Measurements from ENCODE around the gene DDA1.

The DDA1 gene

DNA sequence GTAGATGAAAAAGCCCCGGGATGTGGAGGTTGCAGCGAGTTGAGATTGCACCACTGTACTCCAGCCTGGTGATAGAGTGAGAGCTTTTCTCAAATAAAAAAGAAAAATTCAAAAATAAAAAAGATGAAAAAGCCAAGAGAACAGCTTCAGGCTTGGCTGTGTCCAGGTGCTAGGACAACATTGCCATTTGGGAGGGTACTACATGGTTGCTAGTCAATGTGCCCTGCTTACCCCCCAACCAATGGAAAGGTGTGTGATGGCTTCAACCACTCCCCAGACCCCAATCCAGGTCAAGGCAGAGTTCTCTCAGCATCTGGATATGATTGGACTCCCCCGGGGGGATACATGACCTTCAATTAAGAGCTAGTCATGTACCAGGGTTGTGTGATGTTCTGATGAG is 29.9 kb upstream of the DDA1 start:
- Histone ChIP-seq H3K27ac (ENCODE audit: low read depth, low read length) (no peak overlapping the region), H3K4ac (ENCODE audit: low read depth, low read length) (no peak overlapping the region)

DNA sequence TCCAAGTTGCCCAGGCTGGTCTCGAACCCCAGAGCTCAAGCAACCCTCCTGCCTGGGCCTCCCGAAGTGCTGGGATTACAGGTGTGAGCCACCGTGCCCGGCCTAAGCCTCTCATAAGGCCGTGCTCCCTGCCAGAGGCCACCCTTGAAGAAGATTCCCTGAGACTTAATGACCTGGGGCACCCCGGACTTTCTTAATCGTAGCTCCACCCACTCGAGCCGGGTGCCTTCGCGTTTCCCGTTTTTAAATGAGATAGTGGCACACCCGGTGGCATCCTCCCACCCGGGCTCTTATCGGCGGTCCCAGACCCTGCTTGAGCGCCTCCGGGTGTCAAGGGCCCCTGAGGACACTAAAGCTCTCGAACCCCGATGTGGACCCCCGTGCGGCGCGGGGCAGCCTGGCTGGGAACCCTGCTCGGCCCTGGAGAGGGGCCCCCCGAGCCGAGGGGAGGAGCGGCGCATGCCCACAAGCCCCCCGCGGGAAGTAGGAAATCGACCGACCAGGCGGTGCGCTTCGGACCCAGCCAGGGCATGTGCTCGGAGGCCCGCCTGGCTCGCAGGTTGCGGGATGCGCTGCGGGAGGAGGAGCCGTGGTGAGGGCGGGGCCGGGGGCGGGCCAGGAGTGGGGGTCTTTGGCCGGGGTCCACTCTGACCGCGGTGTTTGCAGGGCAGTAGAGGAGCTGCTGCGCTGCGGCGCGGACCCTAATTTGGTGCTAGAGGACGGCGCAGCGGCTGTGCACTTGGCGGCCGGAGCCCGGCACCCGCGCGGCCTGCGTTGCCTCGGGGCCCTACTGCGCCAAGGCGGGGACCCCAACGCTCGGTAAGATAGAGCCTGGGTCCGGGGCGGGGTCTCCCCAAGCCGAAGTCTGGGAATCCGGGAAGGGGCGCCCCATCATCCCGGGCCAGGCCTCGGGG is 27.7 kb upstream of the DDA1 start, which contains the start of gene ANKLE1:
Gene ANKLE1, plus strand, starts transcription at position 511 of the 914 bp plus-strand sequence. Its CDS starts 20 bp downstream, at position 531.
- Histone ChIP-seq H3K18ac (ENCODE audit: low read length) (peak within 1 kb of the TSS; percentile 57), H3K9ac (ENCODE audit: low read length) (no peak within 1 kb of the TSS), H3K4me1 (ENCODE audit: control insufficient read depth in 1 of 2, insufficient read depth in 2 of 2, low read length in 2 of 2) (peaks cover 6% of the 10 kb centered on the region in 2 experiments), H3K4ac (ENCODE audit: low read depth, low read length) (peak within 1 kb of the TSS; percentile 24), H3K36me3 (ENCODE audit: control insufficient read depth in 1 of 2, insufficient read depth in 2 of 2, low read length in 2 of 2) (peaks cover 19 to 22% of the 10 kb centered on the region in 2 experiments), H3K14ac (ENCODE audit: low read length) (peak within 1 kb of the TSS; percentile 64), H3K4me3 (ENCODE audit: low read depth, low read length) (peak within 1 kb of the TSS; percentile 19), H2AK5ac (ENCODE audit: low read length) (peak within 1 kb of the TSS; percentile 73), H4K12ac (ENCODE audit: low read depth, low read length) (peak within 1 kb of the TSS; percentile 79), H2BK120ac (ENCODE audit: insufficient read depth, low read length, poor library complexity) (peak within 1 kb of the TSS; percentile 73), H4K91ac (ENCODE audit: low read depth, low read length) (peak within 1 kb of the TSS; percentile 55), H3K27me3 (ENCODE audit: insufficient read depth, low read length) (no peaks in the 10 kb centered on the region), H2AFZ (ENCODE audit: insufficient read depth, low read length, poor library complexity) (peak within 1 kb of the TSS; percentile 74), H3K27ac (ENCODE audit: low read depth, low read length) (no peak within 1 kb of the TSS), H2BK5ac (ENCODE audit: low read depth, low read length, poor library complexity) (no peak within 1 kb of the TSS), H3K9me3 (ENCODE audit: insufficient read depth, low read depth, low read length) (peaks cover 4% of the 10 kb centered on the region), H3K23ac (ENCODE audit: low read length) (no peak within 1 kb of the TSS), H3K79me1 (ENCODE audit: low read length) (peaks cover 4% of the 10 kb centered on the region), H4K8ac (ENCODE audit: low read depth, low read length) (peak within 1 kb of the TSS; percentile 77), H3K79me2 (ENCODE audit: control insufficient read depth, insufficient read depth, low read length, poor library complexity) (no peaks in the 10 kb centered on the region), H2BK12ac (ENCODE audit: low read length) (peak within 1 kb of the TSS; percentile 42), H3K4me2 (ENCODE audit: low read length) (peak within 1 kb of the TSS; percentile 64)
- no peak for DNase-seq
- no CpG with 5 or more reads among the region's 75 CpGs for WGBS (ENCODE audit: extremely low coverage, insufficient coverage, insufficient read length)

More for the DNA sequence above, 29.9 kb upstream of the DDA1 start:
- Histone ChIP-seq H3K18ac (ENCODE audit: low read length) (no peak overlapping the region), H3K9ac (ENCODE audit: low read length) (no peak overlapping the region), H3K4me1 (ENCODE audit: control insufficient read depth in 1 of 2, insufficient read depth in 2 of 2, low read length in 2 of 2) (peaks cover 4 to 6% of the 10 kb centered on the region in 2 experiments), H2BK120ac (ENCODE audit: insufficient read depth, low read length, poor library complexity) (no peak overlapping the region), H3K9me3 (ENCODE audit: insufficient read depth, low read depth, low read length) (peaks cover 2% of the 10 kb centered on the region), H3K79me2 (ENCODE audit: control insufficient read depth, insufficient read depth, low read length, poor library complexity) (no peaks in the 10 kb centered on the region), H3K14ac (ENCODE audit: low read length) (no peak overlapping the region), H2AFZ (ENCODE audit: insufficient read depth, low read length, poor library complexity) (no peak overlapping the region), H2BK5ac (ENCODE audit: low read depth, low read length, poor library complexity) (no peak overlapping the region), H4K91ac (ENCODE audit: low read depth, low read length) (no peak overlapping the region), H3K36me3 (ENCODE audit: control insufficient read depth in 1 of 2, insufficient read depth in 2 of 2, low read length in 2 of 2) (peaks cover 37 to 39% of the 10 kb centered on the region in 2 experiments), H3K4me3 (ENCODE audit: low read depth, low read length) (no peak overlapping the region), H4K8ac (ENCODE audit: low read depth, low read length) (no peak overlapping the region), H3K4me2 (ENCODE audit: low read length) (no peak overlapping the region), H3K27me3 (ENCODE audit: insufficient read depth, low read length) (no peaks in the 10 kb centered on the region), H2BK12ac (ENCODE audit: low read length) (no peak overlapping the region), H4K12ac (ENCODE audit: low read depth, low read length) (no peak overlapping the region), H3K23ac (ENCODE audit: low read length) (no peak overlapping the region), H3K79me1 (ENCODE audit: low read length) (peaks cover 4% of the 10 kb centered on the region), H2AK5ac (ENCODE audit: low read length) (no peak overlapping the region)
- no CpG with 5 or more reads among the region's 3 CpGs for WGBS (ENCODE audit: extremely low coverage, insufficient coverage, insufficient read length)
- DNase-seq = no peak

DNA sequence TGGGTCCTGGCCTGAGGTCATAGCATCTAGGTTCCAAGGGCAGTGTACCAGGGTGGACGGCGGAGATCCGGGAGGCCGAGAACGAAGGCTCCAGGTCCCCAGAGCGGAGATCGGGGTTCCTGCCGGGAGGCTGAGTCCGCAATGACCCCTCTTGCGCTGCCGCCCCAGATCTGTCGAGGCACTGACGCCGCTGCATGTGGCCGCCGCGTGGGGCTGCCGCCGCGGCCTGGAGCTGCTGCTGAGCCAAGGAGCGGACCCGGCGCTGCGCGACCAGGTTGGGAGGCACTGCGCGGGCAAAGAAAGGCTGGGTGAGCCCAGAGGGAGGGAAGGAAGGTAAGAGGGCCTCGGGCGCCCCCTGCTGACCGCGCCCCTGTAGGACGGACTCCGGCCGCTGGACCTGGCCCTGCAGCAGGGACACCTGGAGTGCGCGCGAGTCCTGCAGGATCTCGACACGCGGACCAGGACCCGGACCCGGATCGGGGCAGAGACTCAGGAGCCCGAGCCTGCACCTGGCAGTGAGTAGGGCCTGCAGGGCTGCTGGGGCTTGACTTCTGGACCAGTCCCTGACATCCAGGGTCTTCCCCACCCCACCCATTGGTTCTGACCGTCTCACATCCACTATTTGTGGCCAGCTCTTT is 26.8 kb upstream of the DDA1 start:
- DNase-seq = peak; percentile 89 to 91
- Histone ChIP-seq H3K4ac (ENCODE audit: low read depth, low read length) (peak overlapping the region; percentile 24), H3K4me3 (ENCODE audit: low read depth, low read length) (peak overlapping the region; percentile 19), H3K14ac (ENCODE audit: low read length) (peak overlapping the region; percentile 64), H4K12ac (ENCODE audit: low read depth, low read length) (peak overlapping the region; percentile 79), H3K9ac (ENCODE audit: low read length) (no peak overlapping the region), H3K4me1 (ENCODE audit: control insufficient read depth in 1 of 2, insufficient read depth in 2 of 2, low read length in 2 of 2) (peaks cover 6% of the 10 kb centered on the region in 2 experiments), H3K27me3 (ENCODE audit: insufficient read depth, low read length) (no peaks in the 10 kb centered on the region), H3K23ac (ENCODE audit: low read length) (no peak overlapping the region), H4K8ac (ENCODE audit: low read depth, low read length) (peak overlapping the region; percentile 77), H3K27ac (ENCODE audit: low read depth, low read length) (no peak overlapping the region), H2BK12ac (ENCODE audit: low read length) (peak overlapping the region; percentile 42), H2AK5ac (ENCODE audit: low read length) (peak overlapping the region; percentile 73), H3K18ac (ENCODE audit: low read length) (peak overlapping the region; percentile 57), H2BK5ac (ENCODE audit: low read depth, low read length, poor library complexity) (no peak overlapping the region), H3K36me3 (ENCODE audit: control insufficient read depth in 1 of 2, insufficient read depth in 2 of 2, low read length in 2 of 2) (peaks cover 12 to 14% of the 10 kb centered on the region in 2 experiments), H3K9me3 (ENCODE audit: insufficient read depth, low read depth, low read length) (peaks cover 4% of the 10 kb centered on the region), H3K79me1 (ENCODE audit: low read length) (peaks cover 4% of the 10 kb centered on the region), H3K79me2 (ENCODE audit: control insufficient read depth, insufficient read depth, low read length, poor library complexity) (no peaks in the 10 kb centered on the region), H2AFZ (ENCODE audit: insufficient read depth, low read length, poor library complexity) (peak overlapping the region; percentile 74), H4K91ac (ENCODE audit: low read depth, low read length) (peak overlapping the region; percentile 55), H3K4me2 (ENCODE audit: low read length) (peak overlapping the region; percentile 64), H2BK120ac (ENCODE audit: insufficient read depth, low read length, poor library complexity) (peak overlapping the region; percentile 73)
- no CpG with 5 or more reads among the region's 45 CpGs for WGBS (ENCODE audit: extremely low coverage, insufficient coverage, insufficient read length)

DNA sequence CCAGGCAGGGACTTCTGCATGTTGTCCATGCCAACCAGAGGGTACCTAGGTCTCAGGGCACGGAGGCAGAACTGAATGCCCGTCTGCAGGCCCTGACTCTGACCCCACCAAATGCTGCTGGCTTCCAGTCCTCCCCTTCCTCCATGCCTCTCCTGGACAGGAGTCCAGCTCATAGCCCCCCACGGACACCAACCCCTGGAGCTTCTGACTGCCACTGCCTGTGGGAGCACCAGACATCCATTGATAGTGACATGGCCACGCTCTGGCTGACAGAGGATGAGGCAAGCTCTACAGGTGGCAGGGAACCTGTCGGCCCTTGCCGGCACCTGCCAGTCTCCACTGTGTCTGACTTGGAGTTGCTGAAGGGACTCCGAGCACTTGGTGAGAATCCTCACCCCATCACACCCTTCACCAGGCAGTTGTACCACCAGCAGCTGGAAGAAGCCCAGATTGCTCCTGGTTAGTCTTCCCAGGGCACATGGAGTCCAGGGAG is 25.8 kb upstream of the DDA1 start:
- no peak overlapping the region for H3K9ac ChIP-seq (ENCODE audit: low read length)
- no peak overlapping the region for H3K4me3 ChIP-seq (ENCODE audit: low read depth, low read length)
- H4K91ac ChIP-seq (ENCODE audit: low read depth, low read length) = no peak overlapping the region
- no peaks in the 10 kb centered on the region for H3K27me3 ChIP-seq (ENCODE audit: insufficient read depth, low read length)
- no peak overlapping the region for H2AK5ac ChIP-seq (ENCODE audit: low read length)
- H3K23ac ChIP-seq (ENCODE audit: low read length) = no peak overlapping the region
- no peak overlapping the region for H2BK12ac ChIP-seq (ENCODE audit: low read length)
- H3K14ac ChIP-seq (ENCODE audit: low read length) = no peak overlapping the region
- H3K4me2 ChIP-seq (ENCODE audit: low read length) = no peak overlapping the region
- H4K8ac ChIP-seq (ENCODE audit: low read depth, low read length) = no peak overlapping the region
- peaks cover 4% of the 10 kb centered on the region for H3K9me3 ChIP-seq (ENCODE audit: insufficient read depth, low read depth, low read length)
- peaks cover 11% of the 10 kb centered on the region in 2 experiments for H3K36me3 ChIP-seq (ENCODE audit: control insufficient read depth in 1 of 2, insufficient read depth in 2 of 2, low read length in 2 of 2)
- no peak overlapping the region for H2AFZ ChIP-seq (ENCODE audit: insufficient read depth, low read length, poor library complexity)
- no peak overlapping the region for H3K4ac ChIP-seq (ENCODE audit: low read depth, low read length)
- no peak overlapping the region for H4K12ac ChIP-seq (ENCODE audit: low read depth, low read length)
- no CpG with 5 or more reads among the region's 7 CpGs for WGBS (ENCODE audit: extremely low coverage, insufficient coverage, insufficient read length)
- no peak for DNase-seq
- peaks cover 4% of the 10 kb centered on the region for H3K79me1 ChIP-seq (ENCODE audit: low read length)
- H3K4me1 ChIP-seq (ENCODE audit: control insufficient read depth in 1 of 2, insufficient read depth in 2 of 2, low read length in 2 of 2) = peaks cover 6% of the 10 kb centered on the region in 2 experiments
- no peaks in the 10 kb centered on the region for H3K79me2 ChIP-seq (ENCODE audit: control insufficient read depth, insufficient read depth, low read length, poor library complexity)
- no peak overlapping the region for H2BK120ac ChIP-seq (ENCODE audit: insufficient read depth, low read length, poor library complexity)
- no peak overlapping the region for H2BK5ac ChIP-seq (ENCODE audit: low read depth, low read length, poor library complexity)
- no peak overlapping the region for H3K27ac ChIP-seq (ENCODE audit: low read depth, low read length)
- no peak overlapping the region for H3K18ac ChIP-seq (ENCODE audit: low read length)
